T-helper 17 cell (primary cell): ENCODE results near the gene EPG5. TPM values are rescaled to one million over a fixed set of nuclear protein-coding genes. Genes with fewer than 3 reads are reported as not detected.
A peak's percentile ranks its signal among the peaks of the same experiment; 100 is the strongest.

Source experiments
- ATAC-seq: fragments of 150-1000 bp; cut with Tn5 transposase; 2 replicates; pipeline ENCODE4 v1.10.0; 2021; ENCODE audit warnings: mild to moderate bottlenecking, moderate library complexity
- DNase-seq, 3 donors: peaks; one replicate each; pipeline versions ENCODE4 v3.0.0 to v3.0.0-alpha.2; 2020 to 2021
- H3K9me3 ChIP-seq: one replicate; pipeline ENCODE4 v1.7.0; 2013; ENCODE audit warnings: low read length, mild to moderate bottlenecking; ENCODE audit not compliant: control insufficient read depth, poor library complexity, severe bottlenecking
- H3K27ac Mint-ChIP-seq: one replicate; pipeline ENCODE4 v1.8.0; 2022; ENCODE audit warnings: mild to moderate bottlenecking, moderate library complexity, mixed read lengths
- H3K27me3 Mint-ChIP-seq: one replicate; pipeline ENCODE4 v1.8.0; 2022; ENCODE audit warnings: mixed read lengths
- H3K36me3 Mint-ChIP-seq: one replicate; pipeline ENCODE4 v1.8.0; 2022; ENCODE audit warnings: low read depth, mixed read lengths
- H3K4me1 Mint-ChIP-seq: one replicate; pipeline ENCODE4 v1.8.0; 2022; ENCODE audit warnings: mild to moderate bottlenecking, mixed read lengths
- H3K4me3 Mint-ChIP-seq: one replicate; pipeline ENCODE4 v1.8.0; 2022; ENCODE audit warnings: mild to moderate bottlenecking, moderate library complexity, mixed read lengths
- total RNA-seq, 4 donors: library from RNA in 2 of 4; stranded (reverse) in 2 of 4; gene quantifications; one replicate each; pipeline ENCODE4 v1.2.3 and lab custom pipeline; 2022 to 2026

Gene EPG5
- total RNA-seq, 2 donors from 2014 or later: 46.6 to 76.5 TPM

- Mint-ChIP-seq H3K4me1 (peaks cover 5% of the 10 kb centered on the region), H3K36me3 (no peaks in the 10 kb centered on the region), H3K27me3 (no peaks in the 10 kb centered on the region), H3K4me3 (no peak overlapping the region), H3K27ac (peak overlapping the region; percentile 66)
- DNase-seq (no peak), ATAC-seq (no peak)
- H3K9me3 ChIP-seq: no peaks in the 10 kb centered on the region
Measured at GRCh38 chr18:45847119-45847518, 120.0 kb downstream of the EPG5 start.

- Mint-ChIP-seq H3K36me3 (no peaks in the 10 kb centered on the region), H3K4me3 (no peak overlapping the region), H3K4me1 (peaks cover 10% of the 10 kb centered on the region), H3K27ac (no peak overlapping the region), H3K27me3 (peaks cover 5% of the 10 kb centered on the region)
- H3K9me3 ChIP-seq: no peaks in the 10 kb centered on the region
- ATAC-seq (no peak), DNase-seq (no peak)
Measured at GRCh38 chr18:45845410-45845809, 121.7 kb downstream of the EPG5 start.

GRCh38 chr18:45844938-45845337 lies 122.2 kb downstream of the EPG5 start:
- no peak for DNase-seq
- Mint-ChIP-seq H3K4me3 (no peak overlapping the region), H3K36me3 (no peaks in the 10 kb centered on the region), H3K27ac (no peak overlapping the region), H3K27me3 (peaks cover 8% of the 10 kb centered on the region), H3K4me1 (peaks cover 10% of the 10 kb centered on the region)
- no peak for ATAC-seq
- H3K9me3 ChIP-seq: no peaks in the 10 kb centered on the region

- DNase-seq: no peak
- no peak overlapping the region for H3K4me3 Mint-ChIP-seq
- ATAC-seq: no peak
- H3K4me1 Mint-ChIP-seq: peaks cover 15% of the 10 kb centered on the region
- H3K9me3 ChIP-seq: no peaks in the 10 kb centered on the region
- H3K27ac Mint-ChIP-seq: peak overlapping the region; percentile 47
- H3K27me3 Mint-ChIP-seq: peaks cover 16% of the 10 kb centered on the region
- H3K36me3 Mint-ChIP-seq: no peaks in the 10 kb centered on the region
Measured at GRCh38 chr18:45843019-45843418, 124.1 kb downstream of the EPG5 start.

GRCh38 chr18:45841765-45842442 lies 125.2 kb downstream of the EPG5 start:
- H3K4me3 Mint-ChIP-seq: no peak overlapping the region
- H3K27me3 Mint-ChIP-seq: peaks cover 18% of the 10 kb centered on the region
- no peak overlapping the region for H3K27ac Mint-ChIP-seq
- peaks cover 18% of the 10 kb centered on the region for H3K4me1 Mint-ChIP-seq
- H3K9me3 ChIP-seq: no peaks in the 10 kb centered on the region
- no peaks in the 10 kb centered on the region for H3K36me3 Mint-ChIP-seq
- ATAC-seq (no peak), DNase-seq (no peak)

- peaks cover 25% of the 10 kb centered on the region for H3K27me3 Mint-ChIP-seq
- ATAC-seq (no peak), DNase-seq (no peak)
- H3K27ac Mint-ChIP-seq: peak overlapping the region; percentile 62
- H3K36me3 Mint-ChIP-seq: no peaks in the 10 kb centered on the region
- H3K9me3 ChIP-seq: no peaks in the 10 kb centered on the region
- H3K4me3 Mint-ChIP-seq: no peak overlapping the region
- peaks cover 19% of the 10 kb centered on the region for H3K4me1 Mint-ChIP-seq
Measured at GRCh38 chr18:45841060-45841764, 125.9 kb downstream of the EPG5 start.

GRCh38 chr18:45839414-45840395 lies 127.4 kb downstream of the EPG5 start:
- Mint-ChIP-seq H3K4me3 (peak overlapping the region; percentile 15), H3K36me3 (peaks cover 5% of the 10 kb centered on the region), H3K27ac (no peak overlapping the region), H3K4me1 (peaks cover 23% of the 10 kb centered on the region), H3K27me3 (peaks cover 40% of the 10 kb centered on the region)
- H3K9me3 ChIP-seq: no peaks in the 10 kb centered on the region
- ATAC-seq (peak; percentile 74), DNase-seq (no peak)

- no peak overlapping the region for H3K27ac Mint-ChIP-seq
- H3K4me1 Mint-ChIP-seq: peaks cover 21% of the 10 kb centered on the region
- ATAC-seq (no peak), DNase-seq (no peak)
- peaks cover 49% of the 10 kb centered on the region for H3K27me3 Mint-ChIP-seq
- H3K9me3 ChIP-seq: no peaks in the 10 kb centered on the region
- H3K36me3 Mint-ChIP-seq: peaks cover 5% of the 10 kb centered on the region
- peak overlapping the region; percentile 74 for H3K4me3 Mint-ChIP-seq
Measured at GRCh38 chr18:45838302-45839070, 128.6 kb downstream of the EPG5 start.

GRCh38 chr18:45837283-45838070 lies 129.7 kb downstream of the EPG5 start:
- peaks cover 49% of the 10 kb centered on the region for H3K27me3 Mint-ChIP-seq
- H3K27ac Mint-ChIP-seq: no peak overlapping the region
- peaks cover 21% of the 10 kb centered on the region for H3K4me1 Mint-ChIP-seq
- H3K9me3 ChIP-seq: no peaks in the 10 kb centered on the region
- peaks cover 5% of the 10 kb centered on the region for H3K36me3 Mint-ChIP-seq
- peak in 1 of 3 donors; percentile 13 for DNase-seq
- H3K4me3 Mint-ChIP-seq: peak overlapping the region; percentile 77
- ATAC-seq: peak; percentile 71

GRCh38 chr18:45836242-45837205 lies 130.6 kb downstream of the EPG5 start:
- H3K27me3 Mint-ChIP-seq: peaks cover 49% of the 10 kb centered on the region

GRCh38 chr18:45835057-45835636 lies 132.0 kb downstream of the EPG5 start:
- Mint-ChIP-seq H3K27me3 (peaks cover 45% of the 10 kb centered on the region), H3K4me3 (peak overlapping the region; percentile 45), H3K36me3 (peaks cover 5% of the 10 kb centered on the region), H3K27ac (no peak overlapping the region), H3K4me1 (peaks cover 16% of the 10 kb centered on the region)
- no peak for DNase-seq
- no peak for ATAC-seq
- no peaks in the 10 kb centered on the region for H3K9me3 ChIP-seq

More at GRCh38 chr18:45836242-45837205, 130.6 kb downstream of the EPG5 start:
- H3K4me3 Mint-ChIP-seq: peak overlapping the region; percentile 77
- ATAC-seq: no peak
- no peak overlapping the region for H3K27ac Mint-ChIP-seq
- H3K4me1 Mint-ChIP-seq: peaks cover 21% of the 10 kb centered on the region
- H3K9me3 ChIP-seq: no peaks in the 10 kb centered on the region
- peaks cover 5% of the 10 kb centered on the region for H3K36me3 Mint-ChIP-seq
- no peak for DNase-seq
